Tibial nerve (tissue), 4 donors: ENCODE results near the gene NCAM2.

Experiments
- CTCF ChIP-seq, 5 experiments: fragments of 200-600 bp in 3 of 5; fragments of 450-650 bp in 2 of 5; sonication (generic) in 3 of 5; IDR thresholded peaks; one replicate each; pipeline ENCODE4 v1.5.1; 2016 to 2019; ENCODE audit warnings: antibody characterized with exemption in 5 of 5, mild to moderate bottlenecking in 3 of 5, moderate library complexity in 2 of 5
- EP300 ChIP-seq, 2 donors: sonication (generic); formaldehyde crosslinking; IDR thresholded peaks; one replicate each; pipeline ENCODE4 v1.6.1; 2017; ENCODE audit warnings: antibody characterized with exemption in 2 of 2, mild to moderate bottlenecking in 1 of 2
- POLR2A ChIP-seq, 2 donors: fragments of 450-650 bp; IDR thresholded peaks; one replicate each; pipeline ENCODE4 v1.6.1; 2017; ENCODE audit warnings: antibody characterized with exemption in 2 of 2, mild to moderate bottlenecking in 2 of 2, moderate library complexity in 2 of 2

GRCh38 chr21:21067375-21067774 is 69.2 kb downstream of the NCAM2 start:
- no peak for TF ChIP-seq CTCF (IDR thresholded peaks at IDR 0.05)
- no peak for TF ChIP-seq POLR2A (IDR thresholded peaks at IDR 0.05)
- TF ChIP-seq EP300 (IDR thresholded peaks at IDR 0.05): no peak
